Brain microvascular endothelial cell (primary cell): ENCODE results near the gene CERT1.

Experiments
- DNase-seq: peaks from one replicate; pipeline ENCODE4 v3.0.0-alpha.2; 2020
- H3K27ac ChIP-seq: fragments of 250-450 bp; sonication (Bioruptor Pico); 2 replicates; pipeline ENCODE4 v1.5.1; 2020; ENCODE audit warnings: mild to moderate bottlenecking, moderate library complexity
- H3K27me3 ChIP-seq: fragments of 250-450 bp; sonication (Bioruptor Pico); replicated peaks from 2 replicates; pipeline ENCODE4 v1.5.1; 2020; ENCODE audit warnings: mild to moderate bottlenecking
- H3K36me3 ChIP-seq: fragments of 250-450 bp; sonication (Bioruptor Pico); replicated peaks from 2 replicates; pipeline ENCODE4 v1.5.1; 2020; ENCODE audit warnings: mild to moderate bottlenecking
- H3K4me3 ChIP-seq: 2 replicates; pipeline ENCODE4 v1.5.1; 2011; ENCODE audit warnings: low read depth, mild to moderate bottlenecking, control low read depth, low read length, moderate library complexity
- in situ Hi-C: cut with HindIII; loops from 2 replicates; pipeline ENCODE4 v1.10.0; 2017; ENCODE audit warnings: low sequenced_read_pairs, low pct_ligation_motif_present
- TF ChIP-seq, protein P1 (sequence below): IDR thresholded peaks from 2 replicates; pipeline ENCODE4 v1.5.1; 2011; ENCODE audit warnings: low read depth, mild to moderate bottlenecking, moderate library complexity, low read length, control low read depth, inconsistent platforms; ENCODE audit errors: missing control alignments

The CERT1 gene

DNA sequence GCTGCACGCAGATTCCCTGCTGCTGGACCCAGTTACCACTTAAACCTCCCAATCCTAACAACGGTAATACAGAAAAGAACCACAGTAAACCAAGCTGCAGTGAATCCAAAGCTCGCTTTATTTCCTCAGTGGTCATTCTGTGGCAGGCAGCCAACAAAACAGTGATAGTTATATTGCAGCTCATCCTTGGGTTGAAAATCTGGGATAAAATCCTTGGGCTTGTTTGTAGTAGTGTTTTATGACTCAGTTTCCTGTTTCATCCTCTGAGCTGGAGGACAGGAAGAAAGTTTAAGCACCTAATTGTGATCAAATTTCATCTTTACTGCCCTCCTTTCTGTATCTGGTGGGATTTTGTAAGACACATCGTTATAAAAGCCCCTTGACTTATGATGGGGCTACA lies 143.0 kb downstream of the CERT1 start:
- TF ChIP-seq, protein P1, sequence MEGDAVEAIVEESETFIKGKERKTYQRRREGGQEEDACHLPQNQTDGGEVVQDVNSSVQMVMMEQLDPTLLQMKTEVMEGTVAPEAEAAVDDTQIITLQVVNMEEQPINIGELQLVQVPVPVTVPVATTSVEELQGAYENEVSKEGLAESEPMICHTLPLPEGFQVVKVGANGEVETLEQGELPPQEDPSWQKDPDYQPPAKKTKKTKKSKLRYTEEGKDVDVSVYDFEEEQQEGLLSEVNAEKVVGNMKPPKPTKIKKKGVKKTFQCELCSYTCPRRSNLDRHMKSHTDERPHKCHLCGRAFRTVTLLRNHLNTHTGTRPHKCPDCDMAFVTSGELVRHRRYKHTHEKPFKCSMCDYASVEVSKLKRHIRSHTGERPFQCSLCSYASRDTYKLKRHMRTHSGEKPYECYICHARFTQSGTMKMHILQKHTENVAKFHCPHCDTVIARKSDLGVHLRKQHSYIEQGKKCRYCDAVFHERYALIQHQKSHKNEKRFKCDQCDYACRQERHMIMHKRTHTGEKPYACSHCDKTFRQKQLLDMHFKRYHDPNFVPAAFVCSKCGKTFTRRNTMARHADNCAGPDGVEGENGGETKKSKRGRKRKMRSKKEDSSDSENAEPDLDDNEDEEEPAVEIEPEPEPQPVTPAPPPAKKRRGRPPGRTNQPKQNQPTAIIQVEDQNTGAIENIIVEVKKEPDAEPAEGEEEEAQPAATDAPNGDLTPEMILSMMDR: no peak
- H3K36me3 ChIP-seq: no peaks in the 10 kb centered on the region
- no peak overlapping the region for H3K27ac ChIP-seq
- in situ Hi-C loops: no loop called here
- no peak overlapping the region for H3K4me3 ChIP-seq
- peak; percentile 77 for DNase-seq
- no peaks in the 10 kb centered on the region for H3K27me3 ChIP-seq

DNA sequence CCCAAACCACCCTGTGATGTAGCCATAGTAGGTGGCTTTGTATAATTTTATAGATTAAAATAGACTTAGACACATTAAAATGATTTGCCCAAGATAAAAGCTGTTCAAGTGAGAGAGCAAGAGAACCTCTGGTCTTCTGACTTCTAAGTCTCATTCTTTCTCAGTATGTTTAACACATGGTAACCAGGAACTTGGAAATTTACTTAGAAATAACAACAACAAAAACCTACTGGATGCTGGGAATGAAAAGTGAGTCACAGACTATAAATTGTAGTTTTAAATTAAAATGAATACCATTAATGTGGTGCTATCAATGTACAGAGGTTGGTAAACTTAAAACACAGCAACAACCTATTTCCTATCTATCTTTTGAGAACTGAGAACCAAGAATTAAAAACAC lies 144.0 kb downstream of the CERT1 start:
- no peak overlapping the region for H3K4me3 ChIP-seq
- in situ Hi-C loops: no loop called here
- H3K36me3 ChIP-seq: peaks cover 8% of the 10 kb centered on the region
- no peak overlapping the region for H3K27ac ChIP-seq
- no peaks in the 10 kb centered on the region for H3K27me3 ChIP-seq
- TF ChIP-seq, protein P1: no peak
- no peak for DNase-seq

DNA sequence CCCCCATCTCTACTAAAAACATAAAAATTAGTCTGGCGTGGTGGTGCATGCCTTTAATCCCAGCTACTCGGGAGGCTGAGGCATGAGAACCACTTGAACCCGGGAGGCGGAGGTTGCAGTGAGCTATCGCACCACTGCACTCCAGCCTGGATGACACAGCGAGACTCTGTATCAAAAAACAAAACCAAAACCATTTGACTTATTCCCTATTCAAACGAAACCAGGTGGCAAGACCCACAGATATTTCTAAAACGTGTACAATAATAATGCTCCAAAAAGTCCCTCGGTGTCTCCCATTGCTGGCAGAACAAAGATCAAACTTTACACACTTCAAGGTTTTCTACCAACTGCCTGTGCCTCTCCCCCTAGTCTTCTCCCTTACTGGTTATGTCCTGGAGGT lies 144.6 kb downstream of the CERT1 start:
- Histone ChIP-seq H3K27ac (no peak overlapping the region), H3K27me3 (no peaks in the 10 kb centered on the region), H3K4me3 (no peak overlapping the region), H3K36me3 (peaks cover 9% of the 10 kb centered on the region)
- DNase-seq: no peak
- in situ Hi-C loops: no loop called here
- TF ChIP-seq, protein P1: no peak

DNA sequence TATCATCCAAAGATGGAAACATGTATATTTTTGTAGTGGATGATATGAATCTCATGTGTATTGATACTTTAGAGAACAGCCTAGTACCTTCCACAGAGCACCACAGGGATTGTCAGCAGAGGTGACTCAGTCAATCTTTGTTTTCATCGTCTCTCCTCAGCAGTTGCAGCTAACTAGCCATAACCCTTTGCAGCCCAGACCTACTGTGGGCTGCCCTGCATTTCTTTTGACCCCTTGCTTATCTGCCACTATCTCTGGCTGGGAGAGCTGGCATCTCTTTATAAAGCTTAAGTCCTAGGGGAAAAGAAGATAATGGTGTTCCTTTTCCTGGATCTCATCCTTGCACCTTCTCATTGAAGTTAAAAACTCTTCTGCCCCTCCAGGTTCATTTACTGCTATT lies 145.7 kb downstream of the CERT1 start:
- in situ Hi-C loops: no loop called here
- H3K4me3 ChIP-seq: no peak overlapping the region
- peaks cover 11% of the 10 kb centered on the region for H3K36me3 ChIP-seq
- no peak overlapping the region for H3K27ac ChIP-seq
- DNase-seq: peak; percentile 4
- no peaks in the 10 kb centered on the region for H3K27me3 ChIP-seq
- TF ChIP-seq, protein P1: no peak

DNA sequence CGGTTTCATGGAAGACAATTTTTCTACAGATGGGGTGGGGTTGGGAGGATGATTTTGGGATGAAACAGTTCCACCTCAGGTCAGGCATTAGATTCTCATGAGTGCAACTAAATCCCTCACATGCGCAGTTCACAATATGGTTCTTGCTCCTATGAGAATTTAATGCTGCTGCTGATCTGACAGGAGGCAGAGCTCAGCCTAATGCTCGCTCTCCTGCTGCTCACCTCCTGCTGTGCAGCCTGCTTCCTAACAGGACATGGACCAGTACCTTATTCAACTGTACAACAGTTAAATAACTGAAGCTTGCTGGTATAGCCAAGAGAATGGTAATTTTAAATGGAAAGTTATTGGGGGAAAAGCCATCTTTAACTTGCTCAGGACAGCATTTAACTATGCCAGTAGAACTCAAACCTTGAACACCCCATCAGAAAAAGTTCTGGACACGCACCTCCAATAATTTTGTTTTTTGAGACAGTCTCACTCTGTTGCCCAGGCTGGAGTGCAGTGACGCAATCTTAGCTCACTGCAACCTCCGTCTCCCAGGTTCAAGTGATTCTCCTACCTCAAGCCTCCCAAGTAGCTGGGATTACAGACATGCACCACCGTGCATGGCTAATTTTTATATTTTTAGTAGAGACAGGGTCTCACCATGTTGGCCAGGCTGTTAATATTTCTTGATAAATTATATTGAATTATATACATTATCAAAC lies 146.7 kb downstream of the CERT1 start:
- no peaks in the 10 kb centered on the region for H3K27me3 ChIP-seq
- H3K27ac ChIP-seq: no peak overlapping the region
- in situ Hi-C loops: no loop called here
- no peak overlapping the region for H3K4me3 ChIP-seq
- H3K36me3 ChIP-seq: peaks cover 21% of the 10 kb centered on the region
- DNase-seq: no peak
- TF ChIP-seq, protein P1: no peak
